ENCODE results near the gene RGS3. TPM values are rescaled to one million over a fixed set of nuclear protein-coding genes. Genes with fewer than 3 reads are reported as not detected.

Gene RGS3
- total and polyA plus RNA-seq, 2 of the 13 experiments (the other 11 are each of a cell fraction or from before 2014, with no cell fraction given), result 17.1 to 28.8 TPM

- TF ChIP-seq ZBTB33 (CRISPR knock-in tag; IDR thresholded peaks at IDR 0.05) (peak; percentile 17; the same call in 1 of the 2 replicates), HHEX (CRISPR knock-in tag; IDR thresholded peaks at IDR 0.05) (no peak), MLLT10 (CRISPR knock-in tag; IDR thresholded peaks at IDR 0.05) (no peak), CREM (IDR thresholded peaks at IDR 0.05) (peak; percentile 44; the same call in 1 of the 2 replicates), CREM (CRISPR knock-in tag; IDR thresholded peaks at IDR 0.05) (no peak), SNAPC4 (CRISPR knock-in tag; IDR thresholded peaks at IDR 0.05) (peak; percentile 80; the same call in 1 of the 2 replicates), IRF2 (CRISPR knock-in tag; IDR thresholded peaks at IDR 0.05) (peak; percentile 79), ATF5 (CRISPR knock-in tag; IDR thresholded peaks at IDR 0.05; ENCODE audit: low read depth) (no peak), GTF3A (CRISPR knock-in tag; conservative IDR thresholded peaks at IDR 0.05) (0 out of 2 replicates have a peak, but pooled peaks have one; percentile 48), LBX2 (CRISPR knock-in tag; IDR thresholded peaks at IDR 0.05; ENCODE audit: borderline replicate concordance) (no peak), SAFB2 (CRISPR knock-in tag; IDR thresholded peaks at IDR 0.05; ENCODE audit: borderline replicate concordance, low read depth) (no peak), ZBTB25 (CRISPR knock-in tag; IDR thresholded peaks at IDR 0.05) (0 out of 2 replicates have a peak, but pooled peaks have one; percentile 24), SALL1 (CRISPR knock-in tag; IDR thresholded peaks at IDR 0.05) (peak; percentile 88; the same call in 1 of the 2 replicates), NFKB2 (CRISPR knock-in tag; IDR thresholded peaks at IDR 0.05; ENCODE audit: borderline replicate concordance) (no peak), TFAP4 (IDR thresholded peaks at IDR 0.05; ENCODE audit: borderline replicate concordance, low read depth) (peak; percentile 91), ZNF597 (CRISPR knock-in tag; IDR thresholded peaks at IDR 0.05) (no peak)
Observed at GRCh38 chr9:113609562-113610318, 146.2 kb downstream of the RGS3 start (continued).
